HepG2 (cell line): ENCODE data around the gene SYTL1. TPM values are rescaled to one million over a fixed set of nuclear protein-coding genes. Genes with fewer than 3 reads are reported as not detected.

ENCODE experiments used
- AKAP8 ChIP-seq: sonication (generic); formaldehyde crosslinking; IDR thresholded peaks from 2 replicates; pipeline ENCODE4 v1.5.1; 2020; ENCODE audit warnings: mild to moderate bottlenecking, missing genetic modification reagents
- ATF6 ChIP-seq: sonication (generic); formaldehyde crosslinking; conservative IDR thresholded peaks from 2 replicates; pipeline ENCODE4 v1.4.0; 2020; ENCODE audit warnings: missing genetic modification reagents
- BORCS8-MEF2B ChIP-seq: sonication (generic); formaldehyde crosslinking; IDR thresholded peaks from 2 replicates; pipeline ENCODE4 v1.8.0; 2022; ENCODE audit warnings: mild to moderate bottlenecking, missing genetic modification reagents
- CREBL2 ChIP-seq: sonication (generic); formaldehyde crosslinking; IDR thresholded peaks from 2 replicates; pipeline ENCODE4 v1.8.1; 2023; ENCODE audit warnings: missing genetic modification reagents, mild to moderate bottlenecking, borderline replicate concordance
- EEA1 ChIP-seq: sonication (generic); formaldehyde crosslinking; IDR thresholded peaks from 2 replicates; pipeline ENCODE4 v1.5.1; 2020; ENCODE audit warnings: mild to moderate bottlenecking, missing genetic modification reagents, borderline replicate concordance
- JUNB ChIP-seq: sonication (generic); formaldehyde crosslinking; IDR thresholded peaks from 2 replicates; pipeline ENCODE4 v1.8.0; 2022; ENCODE audit warnings: missing genetic modification reagents, mild to moderate bottlenecking, borderline replicate concordance
- LRRFIP1 ChIP-seq: sonication (generic); formaldehyde crosslinking; conservative IDR thresholded peaks from 2 replicates; pipeline ENCODE4 v1.4.0; 2020; ENCODE audit warnings: missing genetic modification reagents
- MXD4 ChIP-seq: IDR thresholded peaks from 2 replicates; pipeline ENCODE4 v1.6.1; 2016; ENCODE audit warnings: mild to moderate bottlenecking, missing biosample characterization, missing genetic modification reagents
- NFYB ChIP-seq: sonication (generic); formaldehyde crosslinking; IDR thresholded peaks from 2 replicates; pipeline ENCODE4 v1.4.0; 2020; ENCODE audit warnings: missing genetic modification reagents
- RXRB ChIP-seq: IDR thresholded peaks from 2 replicates; pipeline ENCODE4 v1.6.1; 2016; ENCODE audit warnings: borderline replicate concordance, missing genetic modification reagents, missing compliant biosample characterization
- SALL2 ChIP-seq: sonication (generic); formaldehyde crosslinking; IDR thresholded peaks from 2 replicates; pipeline ENCODE4 v1.8.1; 2023; ENCODE audit warnings: mild to moderate bottlenecking, missing genetic modification reagents, inconsistent platforms
- SSRP1 ChIP-seq: IDR thresholded peaks from 2 replicates; pipeline ENCODE4 v1.6.1; 2016; ENCODE audit warnings: control low read depth
- ZNF205 ChIP-seq: IDR thresholded peaks from 2 replicates; pipeline ENCODE4 v1.6.1; 2018; ENCODE audit warnings: missing biosample characterization, missing genetic modification reagents
- ZNF235 ChIP-seq: sonication (generic); formaldehyde crosslinking; IDR thresholded peaks from 2 replicates; pipeline ENCODE4 v1.8.1; 2023; ENCODE audit warnings: mild to moderate bottlenecking, missing genetic modification reagents, borderline replicate concordance
- ZNF274 ChIP-seq: sonication (generic); formaldehyde crosslinking; IDR thresholded peaks from 2 replicates; pipeline ENCODE4 v1.5.1; 2020; ENCODE audit warnings: mild to moderate bottlenecking, missing genetic modification reagents
- ZNF329 ChIP-seq: sonication (generic); formaldehyde crosslinking; IDR thresholded peaks from 2 replicates; pipeline ENCODE4 v1.9.0; 2021; ENCODE audit warnings: low read depth, mild to moderate bottlenecking, missing genetic modification reagents
- ZNF782 ChIP-seq: sonication (generic); formaldehyde crosslinking; IDR thresholded peaks from 2 replicates; pipeline ENCODE4 v1.4.0; 2020; ENCODE audit warnings: missing genetic modification reagents, mild to moderate bottlenecking, borderline replicate concordance
- ZUFSP ChIP-seq: sonication (generic); formaldehyde crosslinking; IDR thresholded peaks from 2 replicates; pipeline ENCODE4 v1.9.0; 2021; ENCODE audit warnings: missing genetic modification reagents, mild to moderate bottlenecking, borderline replicate concordance
- polyA plus RNA-seq, 8 experiments: library from polyadenylated mRNA; depleted of rRNA in 3 of 8; stranded (reverse) in 7 of 8; unstranded in 1 of 8; fragments of >200 nt; fragmentation: Illumina TruSeq in 4 of 8; extraction: Trizol in 4 of 8; gene quantifications; 2 replicates each; pipeline versions ENCODE4 v1.2.1 to v1.2.3, GENCODE V29; 2011 to 2016; ENCODE audit warnings: low read depth in 4 of 8, missing spikeins in 1 of 8, mixed read lengths in 1 of 8; ENCODE audit not compliant: insufficient read depth in 1 of 8
- total RNA-seq, 5 experiments: library from RNA; depleted of rRNA; stranded (reverse); fragments of >200 nt; fragmentation: Illumina TruSeq; extraction: Trizol; gene quantifications; 2 replicates each; pipeline ENCODE4 v1.2.3, GENCODE V29; 2016; ENCODE audit warnings: low read depth in 1 of 5
- TF ChIP-seq, protein P1 (sequence below): sonication (generic); formaldehyde crosslinking; IDR thresholded peaks from 2 replicates; pipeline ENCODE4 v1.4.0; 2020; ENCODE audit warnings: missing genetic modification reagents

SYTL1 gene
- total and polyA plus RNA-seq, 2 of the 13 experiments (the other 11 are each of a cell fraction or from before 2014, with no cell fraction given): 11.1 to 17.8 TPM

- TF ChIP-seq BORCS8-MEF2B (CRISPR knock-in tag): peak; percentile 7; the same call in 1 of the 2 replicates
- TF ChIP-seq ZNF329: no peak
- TF ChIP-seq CREBL2 (CRISPR knock-in tag): no peak
- no peak; the same call in 1 of the 2 replicates for TF ChIP-seq NFYB (CRISPR knock-in tag)
- TF ChIP-seq ZNF782 (CRISPR knock-in tag): no peak
- no peak for TF ChIP-seq RXRB (CRISPR knock-in tag)
- 0 out of 2 replicates have a peak, but pooled peaks have one; percentile 25 for TF ChIP-seq JUNB (CRISPR knock-in tag)
- TF ChIP-seq SALL2: no peak
- no peak for TF ChIP-seq MXD4 (CRISPR knock-in tag)
- TF ChIP-seq ZNF235 (CRISPR knock-in tag): no peak
- TF ChIP-seq ZNF205 (CRISPR knock-in tag): no peak
- TF ChIP-seq ATF6 (CRISPR knock-in tag): no peak
- no peak for TF ChIP-seq SSRP1 (CRISPR knock-in tag)
- TF ChIP-seq ZNF274: 0 out of 2 replicates have a peak, but pooled peaks have one; percentile 43
- TF ChIP-seq EEA1 (CRISPR knock-in tag): 0 out of 2 replicates have a peak, but pooled peaks have one; percentile 12
- TF ChIP-seq, protein P1, sequence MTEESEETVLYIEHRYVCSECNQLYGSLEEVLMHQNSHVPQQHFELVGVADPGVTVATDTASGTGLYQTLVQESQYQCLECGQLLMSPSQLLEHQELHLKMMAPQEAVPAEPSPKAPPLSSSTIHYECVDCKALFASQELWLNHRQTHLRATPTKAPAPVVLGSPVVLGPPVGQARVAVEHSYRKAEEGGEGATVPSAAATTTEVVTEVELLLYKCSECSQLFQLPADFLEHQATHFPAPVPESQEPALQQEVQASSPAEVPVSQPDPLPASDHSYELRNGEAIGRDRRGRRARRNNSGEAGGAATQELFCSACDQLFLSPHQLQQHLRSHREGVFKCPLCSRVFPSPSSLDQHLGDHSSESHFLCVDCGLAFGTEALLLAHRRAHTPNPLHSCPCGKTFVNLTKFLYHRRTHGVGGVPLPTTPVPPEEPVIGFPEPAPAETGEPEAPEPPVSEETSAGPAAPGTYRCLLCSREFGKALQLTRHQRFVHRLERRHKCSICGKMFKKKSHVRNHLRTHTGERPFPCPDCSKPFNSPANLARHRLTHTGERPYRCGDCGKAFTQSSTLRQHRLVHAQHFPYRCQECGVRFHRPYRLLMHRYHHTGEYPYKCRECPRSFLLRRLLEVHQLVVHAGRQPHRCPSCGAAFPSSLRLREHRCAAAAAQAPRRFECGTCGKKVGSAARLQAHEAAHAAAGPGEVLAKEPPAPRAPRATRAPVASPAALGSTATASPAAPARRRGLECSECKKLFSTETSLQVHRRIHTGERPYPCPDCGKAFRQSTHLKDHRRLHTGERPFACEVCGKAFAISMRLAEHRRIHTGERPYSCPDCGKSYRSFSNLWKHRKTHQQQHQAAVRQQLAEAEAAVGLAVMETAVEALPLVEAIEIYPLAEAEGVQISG: peak; percentile 45
- TF ChIP-seq LRRFIP1: no peak
- TF ChIP-seq AKAP8 (CRISPR knock-in tag): no peak
- no peak for TF ChIP-seq ZUFSP
Measured at GRCh38 chr1:27342778-27343638, 1.2 kb downstream of the SYTL1 start (continued).
